ENCODE measurements around the gene CNGA3.

Gene CNGA3

DNA sequence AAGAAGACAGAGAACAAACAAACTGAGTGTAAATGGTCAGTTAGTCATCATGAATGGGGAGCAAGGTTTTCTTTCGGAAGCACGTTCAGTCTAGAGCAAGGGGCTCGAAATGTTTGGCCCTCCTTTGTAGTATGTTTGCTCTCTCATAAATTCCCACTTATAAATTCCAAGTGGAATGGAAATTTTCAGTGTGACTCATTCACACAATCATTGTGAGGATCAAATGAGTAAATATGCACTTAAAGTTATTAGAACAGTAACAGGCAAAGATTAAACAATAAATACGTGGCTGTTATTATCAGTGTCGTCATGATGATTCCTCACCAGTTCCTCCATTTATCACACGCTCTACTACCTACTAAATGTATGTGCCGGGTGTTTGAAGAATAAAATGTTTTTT lies 10.5 kb downstream of the CNGA3 start:
- no peak for DNase-seq
- no peak overlapping the region for H2AK5ac ChIP-seq (ENCODE audit: low read length, severe bottlenecking)

DNA sequence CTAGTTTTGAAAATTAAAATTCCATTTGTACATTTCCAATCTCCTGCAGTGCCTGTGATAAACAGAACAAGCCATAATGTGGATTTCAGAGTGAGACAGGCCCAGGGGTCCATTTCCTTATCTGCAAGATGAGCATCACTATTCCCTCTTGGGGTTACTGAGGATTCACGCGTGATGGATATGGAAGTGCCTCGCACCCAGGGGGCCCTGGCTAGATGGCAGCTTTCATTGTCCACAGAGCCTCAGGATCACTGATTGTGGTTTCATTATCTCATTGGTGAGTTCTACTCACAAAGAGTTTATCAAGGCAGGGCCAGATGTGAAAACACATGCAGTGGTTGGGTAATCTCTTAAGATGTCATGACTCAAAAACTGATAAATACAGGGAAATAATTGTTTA lies 11.6 kb downstream of the CNGA3 start:
- no peak overlapping the region for H2BK12ac ChIP-seq (ENCODE audit: low read length in 2 of 2)
- no peaks in the 10 kb centered on the region for H3K4me1 ChIP-seq (ENCODE audit: control insufficient read depth, insufficient read depth, low read depth, low read length)
- H3K23ac ChIP-seq (ENCODE audit: low read length in 2 of 2) = no peak overlapping the region
- H3K9me3 ChIP-seq (ENCODE audit: control insufficient read depth, low read length) = no peaks in the 10 kb centered on the region
- no peaks in the 10 kb centered on the region for H3K36me3 ChIP-seq (ENCODE audit: control insufficient read depth in 1 of 2, insufficient read depth in 2 of 2, low read depth in 1 of 2, low read length in 2 of 2)
- peaks cover 12 to 20% of the 10 kb centered on the region in 2 experiments for H3K27me3 ChIP-seq (ENCODE audit: control insufficient read depth in 1 of 2, insufficient read depth in 1 of 2, low read length in 2 of 2)
- no peak overlapping the region for H2AFZ ChIP-seq (ENCODE audit: low read depth, low read length)
- no peaks in the 10 kb centered on the region for H3K79me1 ChIP-seq (replicated peaks; ENCODE audit: low read length, poor library complexity, severe bottlenecking)
- no peak overlapping the region for H3K9ac ChIP-seq (ENCODE audit: low read length)
- H2AK5ac ChIP-seq (ENCODE audit: low read length, severe bottlenecking) = no peak overlapping the region
- no peak overlapping the region for H3K14ac ChIP-seq (ENCODE audit: low read length in 2 of 2)
- no peak overlapping the region for H4K8ac ChIP-seq (ENCODE audit: low read length)
- no peak overlapping the region for H3K4me3 ChIP-seq (ENCODE audit: insufficient read depth in 1 of 2, low read depth in 1 of 2, low read length in 2 of 2)
- H3K4ac ChIP-seq (ENCODE audit: low read depth in 1 of 2, low read length in 2 of 2) = no peak overlapping the region
- H3K4me2 ChIP-seq (ENCODE audit: low read length, poor library complexity, severe bottlenecking) = no peak overlapping the region
- H4K91ac ChIP-seq (ENCODE audit: low read length) = no peak overlapping the region
- H2BK15ac ChIP-seq (ENCODE audit: low read depth, poor library complexity, severe bottlenecking) = no peak overlapping the region
- H2BK120ac ChIP-seq (ENCODE audit: low read depth, low read length) = no peak overlapping the region
- WGBS = 34% methylated on average over 3 of the region's 3 CpGs
- DNase-seq = no peak
- H3K27ac ChIP-seq (ENCODE audit: low read length, poor library complexity, severe bottlenecking) = no peak overlapping the region
- no peak overlapping the region for H3K18ac ChIP-seq (ENCODE audit: low read depth in 1 of 2, low read length in 2 of 2)
- no peak overlapping the region for H2BK5ac ChIP-seq (ENCODE audit: low read depth, low read length, poor library complexity, severe bottlenecking)

More for the DNA sequence above, 10.5 kb downstream of the CNGA3 start:
- Histone ChIP-seq H3K9ac (ENCODE audit: low read length) (no peak overlapping the region), H3K27me3 (ENCODE audit: control insufficient read depth in 1 of 2, insufficient read depth in 1 of 2, low read length in 2 of 2) (peaks cover 20 to 21% of the 10 kb centered on the region in 2 experiments), H3K4me3 (ENCODE audit: insufficient read depth in 1 of 2, low read depth in 1 of 2, low read length in 2 of 2) (no peak overlapping the region), H3K36me3 (ENCODE audit: control insufficient read depth in 1 of 2, insufficient read depth in 2 of 2, low read depth in 1 of 2, low read length in 2 of 2) (no peaks in the 10 kb centered on the region), H3K23ac (ENCODE audit: low read length in 2 of 2) (no peak overlapping the region), H3K9me3 (ENCODE audit: control insufficient read depth, low read length) (no peaks in the 10 kb centered on the region), H3K4me1 (ENCODE audit: control insufficient read depth, insufficient read depth, low read depth, low read length) (no peaks in the 10 kb centered on the region), H4K91ac (ENCODE audit: low read length) (no peak overlapping the region), H2BK12ac (ENCODE audit: low read length in 2 of 2) (no peak overlapping the region), H2BK15ac (ENCODE audit: low read depth, poor library complexity, severe bottlenecking) (no peak overlapping the region), H3K4me2 (ENCODE audit: low read length, poor library complexity, severe bottlenecking) (no peak overlapping the region), H3K79me1 (replicated peaks; ENCODE audit: low read length, poor library complexity, severe bottlenecking) (no peaks in the 10 kb centered on the region), H4K8ac (ENCODE audit: low read length) (no peak overlapping the region), H3K27ac (ENCODE audit: low read length, poor library complexity, severe bottlenecking) (no peak overlapping the region), H2AFZ (ENCODE audit: low read depth, low read length) (no peak overlapping the region), H2BK120ac (ENCODE audit: low read depth, low read length) (no peak overlapping the region), H3K18ac (ENCODE audit: low read depth in 1 of 2, low read length in 2 of 2) (no peak overlapping the region), H3K4ac (ENCODE audit: low read depth in 1 of 2, low read length in 2 of 2) (no peak overlapping the region), H3K14ac (ENCODE audit: low read length in 2 of 2) (no peak overlapping the region), H2BK5ac (ENCODE audit: low read depth, low read length, poor library complexity, severe bottlenecking) (no peak overlapping the region)
- 78% methylated on average over 2 of the region's 7 CpGs for WGBS

DNA sequence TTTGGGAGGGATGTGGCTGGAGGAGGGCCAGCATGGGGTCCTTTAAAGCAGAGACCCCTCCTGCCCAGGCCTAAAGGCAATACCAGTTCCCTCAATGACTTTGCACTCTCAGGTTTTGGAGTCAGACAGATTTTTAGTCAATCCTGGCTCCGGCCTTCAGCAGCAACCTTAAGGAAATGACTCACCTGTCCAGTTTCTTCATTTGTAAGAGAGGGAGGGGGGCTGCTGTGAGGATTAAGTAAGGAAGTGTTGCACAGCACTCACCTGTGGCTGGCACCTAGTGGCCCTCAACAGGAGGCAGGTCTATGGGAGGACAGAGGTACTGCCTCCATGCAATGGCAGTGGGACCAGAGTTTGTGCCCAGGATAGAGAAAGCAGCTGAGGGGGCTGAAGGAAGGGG lies 13.7 kb downstream of the CNGA3 start:
- no peak overlapping the region for H3K14ac ChIP-seq (ENCODE audit: low read length in 2 of 2)
- H3K18ac ChIP-seq (ENCODE audit: low read depth in 1 of 2, low read length in 2 of 2) = no peak overlapping the region
- no peak overlapping the region for H4K8ac ChIP-seq (ENCODE audit: low read length)
- H3K4me1 ChIP-seq (ENCODE audit: control insufficient read depth, insufficient read depth, low read depth, low read length) = no peaks in the 10 kb centered on the region
- H2BK15ac ChIP-seq (ENCODE audit: low read depth, poor library complexity, severe bottlenecking) = no peak overlapping the region
- no peak overlapping the region for H3K4me2 ChIP-seq (ENCODE audit: low read length, poor library complexity, severe bottlenecking)
- H3K79me1 ChIP-seq (replicated peaks; ENCODE audit: low read length, poor library complexity, severe bottlenecking) = no peaks in the 10 kb centered on the region
- H3K4ac ChIP-seq (ENCODE audit: low read depth in 1 of 2, low read length in 2 of 2) = no peak overlapping the region
- no peaks in the 10 kb centered on the region for H3K36me3 ChIP-seq (ENCODE audit: control insufficient read depth in 1 of 2, insufficient read depth in 2 of 2, low read depth in 1 of 2, low read length in 2 of 2)
- no peaks in the 10 kb centered on the region for H3K9me3 ChIP-seq (ENCODE audit: control insufficient read depth, low read length)
- no peak overlapping the region for H2BK5ac ChIP-seq (ENCODE audit: low read depth, low read length, poor library complexity, severe bottlenecking)
- peaks cover 13 to 17% of the 10 kb centered on the region in 2 experiments for H3K27me3 ChIP-seq (ENCODE audit: control insufficient read depth in 1 of 2, insufficient read depth in 1 of 2, low read length in 2 of 2)
- H3K4me3 ChIP-seq (ENCODE audit: insufficient read depth in 1 of 2, low read depth in 1 of 2, low read length in 2 of 2) = no peak overlapping the region
- 92% methylated on average over 1 of the region's 1 CpG for WGBS
- H3K23ac ChIP-seq (ENCODE audit: low read length in 2 of 2) = no peak overlapping the region
- no peak overlapping the region for H2AK5ac ChIP-seq (ENCODE audit: low read length, severe bottlenecking)
- no peak overlapping the region for H2BK120ac ChIP-seq (ENCODE audit: low read depth, low read length)
- no peak overlapping the region for H2AFZ ChIP-seq (ENCODE audit: low read depth, low read length)
- no peak overlapping the region for H3K27ac ChIP-seq (ENCODE audit: low read length, poor library complexity, severe bottlenecking)
- H3K9ac ChIP-seq (ENCODE audit: low read length) = no peak overlapping the region
- H2BK12ac ChIP-seq (ENCODE audit: low read length in 2 of 2) = no peak overlapping the region
- no peak for DNase-seq
- no peak overlapping the region for H4K91ac ChIP-seq (ENCODE audit: low read length)

DNA sequence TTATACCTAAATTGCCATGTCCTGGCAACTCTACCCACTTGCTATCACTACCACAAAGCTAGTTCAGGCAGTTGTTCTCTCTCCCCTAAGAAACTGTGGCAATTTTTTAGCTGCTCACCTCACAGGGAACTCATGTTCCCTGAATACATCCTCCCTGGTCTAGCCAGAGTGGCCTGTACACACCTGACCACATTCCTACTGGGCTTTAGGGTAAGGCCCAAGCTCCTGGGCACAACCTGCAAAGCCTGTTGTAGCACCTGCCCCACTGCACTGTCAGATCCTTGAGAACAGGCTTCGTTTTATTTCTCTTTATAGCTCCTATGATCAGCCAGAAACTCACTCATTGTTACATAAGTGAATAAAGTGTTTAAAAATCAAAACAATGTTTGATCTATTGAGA lies 21.5 kb downstream of the CNGA3 start:
- H3K4ac ChIP-seq (ENCODE audit: low read depth in 1 of 2, low read length in 2 of 2) = no peak overlapping the region
- WGBS = no CpG with 5 or more reads among the region's 1 CpG
- no peak overlapping the region for H3K4me3 ChIP-seq (ENCODE audit: insufficient read depth in 1 of 2, low read depth in 1 of 2, low read length in 2 of 2)
- no peak overlapping the region for H2BK120ac ChIP-seq (ENCODE audit: low read depth, low read length)
- H3K18ac ChIP-seq (ENCODE audit: low read depth in 1 of 2, low read length in 2 of 2) = no peak overlapping the region
- DNase-seq = no peak
- no peaks in the 10 kb centered on the region for H3K4me1 ChIP-seq (ENCODE audit: control insufficient read depth, insufficient read depth, low read depth, low read length)
- H3K4me2 ChIP-seq (ENCODE audit: low read length, poor library complexity, severe bottlenecking) = no peak overlapping the region
- no peaks in the 10 kb centered on the region for H3K36me3 ChIP-seq (ENCODE audit: control insufficient read depth in 1 of 2, insufficient read depth in 2 of 2, low read depth in 1 of 2, low read length in 2 of 2)
- no peak overlapping the region for H3K14ac ChIP-seq (ENCODE audit: low read length in 2 of 2)
- no peaks in the 10 kb centered on the region for H3K9me3 ChIP-seq (ENCODE audit: control insufficient read depth, low read length)
- no peak overlapping the region for H4K91ac ChIP-seq (ENCODE audit: low read length)
- no peak overlapping the region for H4K8ac ChIP-seq (ENCODE audit: low read length)
- no peak overlapping the region for H2AFZ ChIP-seq (ENCODE audit: low read depth, low read length)
- no peak overlapping the region for H2BK5ac ChIP-seq (ENCODE audit: low read depth, low read length, poor library complexity, severe bottlenecking)
- no peak overlapping the region for H2AK5ac ChIP-seq (ENCODE audit: low read length, severe bottlenecking)
- no peak overlapping the region for H3K9ac ChIP-seq (ENCODE audit: low read length)
- peaks cover 16 to 19% of the 10 kb centered on the region in 2 experiments for H3K27me3 ChIP-seq (ENCODE audit: control insufficient read depth in 1 of 2, insufficient read depth in 1 of 2, low read length in 2 of 2)
- no peak overlapping the region for H3K23ac ChIP-seq (ENCODE audit: low read length in 2 of 2)
- no peak overlapping the region for H2BK15ac ChIP-seq (ENCODE audit: low read depth, poor library complexity, severe bottlenecking)
- H3K79me1 ChIP-seq (replicated peaks; ENCODE audit: low read length, poor library complexity, severe bottlenecking) = no peaks in the 10 kb centered on the region
- no peak overlapping the region for H3K27ac ChIP-seq (ENCODE audit: low read length, poor library complexity, severe bottlenecking)
- H2BK12ac ChIP-seq (ENCODE audit: low read length in 2 of 2) = no peak overlapping the region
